ENCODE measurements around the gene ACE2. TPM values are rescaled to one million over a fixed set of nuclear protein-coding genes. Genes with fewer than 3 reads are reported as not detected.

ACE2 gene
- total RNA-seq, 1 donor from 2014 or later, result not detected

Other genes starting within 250 kb of the ACE2 start
- gene VEGFD, start 216.5 kb downstream of the ACE2 start, total RNA-seq, result 2.6 TPM
- 4.6 TPM for gene PIR, start 107.6 kb downstream of the ACE2 start, total RNA-seq
- 2.6 TPM for gene BMX, start 100.2 kb downstream of the ACE2 start, total RNA-seq
- gene CLTRN, start 63.8 kb upstream of the ACE2 start, total RNA-seq, result 0.69 TPM
- gene CA5B, start 137.3 kb upstream of the ACE2 start, total RNA-seq, result 20.1 TPM
- 6.3 TPM for gene ZRSR2, start 189.5 kb upstream of the ACE2 start, total RNA-seq